Hippocampal formation (tissue), 2 donors: ENCODE results near the gene CAPN10.

Source experiments
- DNase-seq, 2 donors: peaks; one replicate each; lab custom pipeline; 2025; lab: John Stamatoyannopoulos, UW

CAPN10 gene

DNA sequence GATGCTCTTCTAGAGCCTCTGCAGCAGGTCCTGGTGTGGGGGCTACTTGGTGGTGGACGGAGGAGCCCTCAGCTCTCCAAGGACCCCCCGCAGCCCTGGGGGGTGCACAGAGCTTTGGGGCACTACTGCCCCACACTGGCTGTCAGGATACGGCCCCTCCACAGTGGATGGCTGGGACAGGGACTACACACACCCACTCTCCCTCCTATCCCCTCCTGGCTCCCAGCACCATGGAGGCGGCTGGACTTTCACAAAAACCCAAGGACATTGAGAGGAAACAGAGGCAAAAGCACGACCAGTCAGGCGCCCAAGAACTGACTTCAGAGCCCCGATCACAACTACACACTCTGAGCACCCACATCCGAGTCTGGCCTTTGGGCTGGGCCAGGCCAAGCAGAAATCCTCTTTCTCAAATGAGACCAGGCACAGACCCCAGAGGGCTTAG, 51.4 kb downstream of the CAPN10 start:
- no peak for DNase-seq

DNA sequence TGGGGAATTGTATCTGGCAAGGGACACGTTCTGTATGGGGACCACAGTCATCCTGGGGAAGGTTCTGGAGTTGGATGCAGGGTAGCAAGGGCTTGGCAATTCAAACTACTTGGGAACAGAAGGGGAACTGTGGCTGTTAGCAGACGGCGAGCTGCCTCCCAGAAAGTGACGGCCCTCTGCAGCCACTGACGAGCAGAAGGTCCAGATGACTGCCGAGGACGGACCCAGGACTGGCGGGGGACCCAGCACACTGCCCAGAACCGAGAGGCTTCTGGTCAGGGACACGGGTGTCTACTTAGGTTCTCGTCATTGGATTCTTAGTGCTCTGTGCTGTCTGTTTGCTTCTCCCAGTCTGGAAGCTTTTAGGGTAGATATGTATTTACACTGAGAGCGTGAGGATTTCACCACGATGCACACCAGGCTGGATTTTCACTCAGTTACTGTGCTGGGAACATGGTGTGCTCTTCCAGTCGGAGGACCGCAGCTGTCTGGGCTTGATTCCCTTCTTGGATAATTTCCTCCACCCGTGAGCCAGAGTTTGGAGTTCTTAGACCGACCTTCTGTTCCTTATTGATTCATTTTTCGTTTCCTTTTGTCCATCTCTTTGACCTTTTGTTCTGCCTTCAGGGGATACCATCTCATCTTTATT, 52.1 kb downstream of the CAPN10 start:
- no peak for DNase-seq

DNA sequence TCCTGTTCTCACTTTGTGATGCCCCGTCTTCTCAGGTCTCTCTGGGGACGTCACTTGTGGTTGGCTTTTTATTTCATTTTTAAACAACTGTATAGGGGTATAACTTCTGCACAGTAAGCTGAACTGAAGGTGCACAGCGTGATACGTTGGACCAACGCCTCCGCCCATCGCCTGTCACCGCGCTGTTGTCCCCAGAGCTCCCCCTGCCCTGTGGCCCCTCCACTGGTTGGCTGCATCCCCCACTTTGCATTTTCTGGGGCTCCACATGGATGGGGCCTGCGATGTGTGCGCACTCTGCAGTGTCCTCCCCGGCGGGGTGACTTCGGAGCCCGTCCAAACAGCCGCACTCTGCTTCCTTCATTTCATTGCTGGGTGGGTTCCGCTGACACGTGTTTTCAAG, 53.0 kb downstream of the CAPN10 start:
- no peak for DNase-seq

DNA sequence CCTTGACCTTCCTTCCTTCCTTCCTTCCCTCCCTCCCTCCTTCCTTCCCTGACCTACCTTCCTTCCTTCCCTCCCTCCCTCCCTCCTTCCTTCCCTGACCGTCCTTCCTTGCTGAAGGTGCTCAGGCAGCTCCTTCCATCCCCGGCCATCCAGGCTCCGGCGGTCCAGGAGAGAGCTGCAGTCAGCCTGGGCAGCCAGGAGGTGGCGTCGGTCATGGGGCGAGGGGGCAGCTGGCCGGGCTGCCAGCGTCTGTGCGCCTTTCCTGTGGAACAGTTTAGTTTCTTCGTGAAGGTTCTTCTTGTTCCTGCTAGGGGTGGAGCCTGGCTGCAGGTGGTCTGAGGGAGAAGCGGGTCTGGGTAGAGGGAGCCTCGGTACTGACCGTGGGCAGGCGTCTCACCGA, 54.4 kb downstream of the CAPN10 start:
- no peak for DNase-seq

DNA sequence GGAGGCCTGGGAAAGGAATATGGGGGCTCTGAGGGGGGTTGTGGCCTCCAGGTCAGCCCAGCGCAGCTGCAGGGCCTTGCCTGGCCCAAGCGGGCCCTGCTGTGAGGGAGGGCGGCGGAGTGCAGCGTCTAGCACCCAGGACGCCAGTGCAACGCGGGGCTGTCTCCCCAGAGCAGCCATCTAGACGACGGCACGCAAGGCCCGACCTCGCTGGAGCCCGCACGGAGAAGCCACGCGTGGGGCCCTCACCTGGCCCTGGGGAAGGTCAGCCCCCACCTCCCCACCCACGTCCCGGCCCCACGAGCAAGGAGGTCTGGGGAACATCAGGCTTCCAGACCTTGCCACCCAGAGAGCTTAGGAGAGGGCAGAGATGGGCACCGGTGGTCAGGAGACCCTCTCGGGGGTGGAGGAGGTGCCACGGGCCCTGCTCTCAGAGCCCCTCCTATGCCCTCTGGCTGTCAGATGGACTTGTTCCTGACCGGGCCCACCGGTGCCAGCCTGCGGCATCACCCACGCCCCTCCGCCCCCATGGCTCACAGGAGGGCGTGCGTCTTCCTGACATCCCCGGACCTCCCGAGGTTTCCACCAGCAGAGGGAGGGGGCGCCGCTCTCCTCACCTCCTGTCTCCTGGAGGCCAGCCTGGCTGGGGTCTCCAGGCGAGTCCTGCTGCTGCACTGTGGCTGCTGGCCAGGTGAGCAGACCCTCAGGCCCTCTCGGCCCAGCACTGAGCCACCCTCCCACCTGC, 55.7 kb downstream of the CAPN10 start:
- DNase-seq, result no peak

DNA sequence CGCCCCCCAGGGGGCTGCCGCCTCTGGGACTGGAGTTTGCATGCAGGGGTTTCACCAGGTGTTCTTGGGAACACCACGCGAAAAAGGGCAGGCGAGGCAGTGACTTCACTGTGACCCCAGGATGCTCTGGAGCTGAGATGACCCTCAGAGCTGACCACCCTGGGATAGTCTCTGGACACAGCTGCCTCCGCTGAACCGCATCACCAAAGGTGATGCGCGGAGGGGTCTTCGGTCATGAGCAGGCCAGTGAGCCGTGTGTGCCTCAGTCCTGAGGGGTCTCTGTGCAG, 56.2 kb downstream of the CAPN10 start:
- no peak for DNase-seq

DNA sequence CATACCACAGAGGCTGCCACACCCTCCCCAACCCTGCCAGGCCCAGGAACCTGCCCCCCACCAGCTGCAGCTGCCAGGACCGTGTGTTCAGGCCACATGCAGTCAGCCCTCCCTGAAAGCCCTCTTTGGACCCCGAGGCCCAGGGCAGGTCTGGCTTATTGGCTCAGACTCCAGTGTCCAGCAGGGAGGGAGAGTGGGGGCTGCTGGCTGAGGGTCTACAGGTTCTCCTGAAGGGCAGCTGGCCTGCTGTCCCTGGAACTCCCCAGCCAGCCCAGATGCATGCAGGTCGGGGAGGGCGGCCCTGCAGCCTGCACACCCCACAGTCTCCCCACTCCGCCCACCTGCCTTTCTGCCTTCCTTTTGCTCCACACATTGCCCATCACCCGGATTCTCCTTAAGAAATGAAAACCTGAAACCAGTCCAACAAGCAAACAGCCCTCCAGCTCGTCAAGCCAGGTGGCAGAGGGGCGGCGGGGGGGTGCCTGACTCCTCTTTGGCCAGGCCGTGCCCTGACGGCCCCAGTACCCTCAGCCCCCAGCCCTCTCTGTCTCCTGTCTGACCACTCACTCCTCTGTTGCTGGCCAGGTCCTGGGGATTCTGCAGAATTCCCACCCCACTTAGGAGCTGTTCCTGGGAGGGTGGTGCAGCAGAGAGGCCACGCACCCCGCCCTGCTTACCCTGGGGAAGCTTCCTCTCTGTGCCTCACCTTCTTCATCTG, 56.7 kb downstream of the CAPN10 start:
- no peak for DNase-seq

DNA sequence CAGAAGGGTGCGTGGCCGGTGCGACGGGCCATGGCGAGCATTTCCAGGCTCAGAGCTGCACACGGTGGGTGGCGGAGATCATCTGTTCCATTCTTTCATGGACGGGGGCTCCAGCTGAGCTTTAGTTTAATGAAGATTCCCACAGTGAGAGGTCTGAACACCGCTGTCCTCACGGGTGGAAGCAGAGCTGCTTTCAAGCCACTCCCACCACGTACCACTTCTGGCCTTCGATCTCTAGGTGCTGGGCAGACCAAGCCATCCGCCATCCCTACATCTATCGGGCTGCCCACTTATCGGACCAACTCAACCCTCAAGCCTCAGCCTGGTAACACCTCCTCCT, 57.2 kb downstream of the CAPN10 start:
- DNase-seq, result no peak

DNA sequence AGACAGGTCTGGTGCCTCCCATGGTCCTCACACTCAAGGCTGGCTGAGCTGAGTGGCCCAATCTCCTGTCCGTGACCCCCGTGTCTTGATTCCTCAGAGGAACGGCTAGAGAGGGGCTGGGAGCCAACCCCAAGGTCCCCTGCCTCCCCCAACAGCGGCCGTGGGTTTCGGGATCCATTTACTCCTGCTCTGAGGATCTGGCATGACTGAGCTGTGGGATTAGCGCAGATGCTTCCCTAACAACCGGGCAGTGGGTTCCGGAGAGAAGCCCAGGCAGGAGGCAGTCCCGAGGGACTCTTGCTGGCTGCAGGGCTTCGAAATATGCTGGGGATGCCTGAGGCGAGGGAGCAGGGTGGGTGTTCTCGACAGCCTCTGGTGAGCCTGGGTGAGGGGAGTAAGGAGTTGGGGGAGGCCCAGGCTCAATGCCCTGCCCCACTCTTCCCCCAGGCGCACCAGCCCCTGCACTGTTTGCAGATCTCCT, 57.7 kb downstream of the CAPN10 start:
- no peak for DNase-seq

DNA sequence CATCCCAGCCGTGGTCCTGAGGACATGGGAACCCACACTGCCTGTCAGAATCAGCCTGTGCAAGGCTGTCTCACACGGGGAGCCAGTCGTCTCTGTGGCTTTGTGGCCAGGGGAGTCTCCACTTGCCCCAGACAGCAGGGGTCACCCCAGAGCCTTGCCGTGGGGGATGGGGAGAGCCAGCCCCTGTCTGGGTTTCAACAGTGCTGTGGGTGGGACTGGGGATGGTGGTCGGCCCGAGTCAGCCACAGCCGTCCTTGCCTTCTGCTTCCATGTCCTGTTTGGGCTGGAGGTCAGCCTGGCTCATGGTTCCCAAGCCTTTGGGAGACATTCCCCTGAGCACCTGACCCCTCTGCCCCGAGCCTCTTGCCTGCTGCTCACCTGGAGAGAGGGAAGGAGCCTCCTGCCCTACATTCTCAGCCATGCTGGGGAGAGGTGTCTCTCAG, 58.3 kb downstream of the CAPN10 start:
- DNase-seq, result no peak

DNA sequence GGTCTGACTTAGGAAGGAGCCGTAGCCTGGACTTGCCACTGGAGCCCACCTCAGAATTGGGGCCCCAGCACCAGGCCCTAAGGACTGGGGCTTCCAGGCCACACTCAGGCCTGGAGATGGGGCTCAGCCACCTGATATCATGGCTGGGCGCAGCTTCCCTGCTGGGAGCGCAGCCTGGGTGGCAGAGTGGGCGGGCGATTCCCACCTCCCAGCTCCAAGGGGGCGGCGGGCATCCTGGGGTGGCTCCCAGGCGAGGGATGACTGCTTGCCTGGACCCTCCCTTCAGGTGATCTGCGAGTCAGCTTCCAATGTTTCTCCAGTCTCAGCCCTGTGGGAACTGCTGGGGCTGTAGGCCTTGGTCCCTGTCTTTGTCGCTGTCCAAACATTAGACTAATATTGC, 58.8 kb downstream of the CAPN10 start:
- DNase-seq, result no peak

DNA sequence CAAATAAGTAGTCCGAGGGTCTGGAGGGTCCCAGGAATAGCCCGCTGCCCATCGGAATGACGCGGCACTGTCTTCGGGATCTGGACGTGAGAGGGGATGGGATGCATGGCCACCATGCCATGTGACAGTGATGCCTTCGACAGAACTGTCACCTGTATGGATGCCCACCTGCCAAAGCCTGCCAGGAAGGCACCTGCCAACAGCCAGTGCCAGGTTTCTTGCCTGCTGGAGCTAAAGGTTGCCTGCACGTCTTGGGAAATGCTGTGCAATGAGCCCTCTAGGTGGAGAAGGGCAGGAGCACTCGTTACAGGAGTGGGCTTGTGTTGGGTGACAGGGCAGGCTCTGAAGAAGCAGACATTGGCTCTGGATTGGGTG, 59.3 kb downstream of the CAPN10 start:
- DNase-seq, result no peak

DNA sequence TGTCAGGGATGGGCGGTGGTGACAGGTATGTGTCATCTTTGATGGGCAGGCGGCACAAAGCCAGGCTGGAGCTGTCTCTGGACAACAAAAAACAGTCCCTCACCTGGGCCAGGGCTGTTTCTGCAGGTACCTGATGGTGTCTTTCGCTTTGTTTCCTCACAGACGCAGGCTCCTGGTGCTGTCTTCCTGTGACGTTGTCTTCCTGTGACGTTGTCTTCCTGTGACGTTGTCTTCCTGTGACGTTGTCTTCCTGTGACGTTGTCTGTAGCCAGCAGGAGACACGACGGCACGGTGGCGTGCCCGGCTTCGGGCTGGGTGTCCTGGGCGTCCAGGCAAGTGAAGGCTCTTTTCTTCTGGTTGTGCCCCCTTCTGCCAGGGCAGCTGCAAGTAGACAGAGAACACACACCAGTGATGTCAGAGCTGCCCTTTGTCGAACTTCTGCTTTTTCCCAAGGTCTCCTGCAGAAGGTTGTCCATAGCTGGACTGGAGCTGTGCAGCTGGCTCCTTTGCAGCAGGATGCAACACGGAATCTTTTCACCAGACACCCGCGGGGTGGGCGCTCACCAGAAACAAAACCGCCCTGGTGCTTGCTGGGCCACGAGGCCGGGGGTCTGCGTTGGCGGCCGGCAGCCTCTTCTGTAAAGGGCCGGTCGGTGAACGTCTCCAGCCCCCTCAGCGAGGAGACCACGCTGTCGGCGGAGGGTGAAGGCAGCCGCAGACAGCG, 59.8 kb downstream of the CAPN10 start:
- no peak for DNase-seq

DNA sequence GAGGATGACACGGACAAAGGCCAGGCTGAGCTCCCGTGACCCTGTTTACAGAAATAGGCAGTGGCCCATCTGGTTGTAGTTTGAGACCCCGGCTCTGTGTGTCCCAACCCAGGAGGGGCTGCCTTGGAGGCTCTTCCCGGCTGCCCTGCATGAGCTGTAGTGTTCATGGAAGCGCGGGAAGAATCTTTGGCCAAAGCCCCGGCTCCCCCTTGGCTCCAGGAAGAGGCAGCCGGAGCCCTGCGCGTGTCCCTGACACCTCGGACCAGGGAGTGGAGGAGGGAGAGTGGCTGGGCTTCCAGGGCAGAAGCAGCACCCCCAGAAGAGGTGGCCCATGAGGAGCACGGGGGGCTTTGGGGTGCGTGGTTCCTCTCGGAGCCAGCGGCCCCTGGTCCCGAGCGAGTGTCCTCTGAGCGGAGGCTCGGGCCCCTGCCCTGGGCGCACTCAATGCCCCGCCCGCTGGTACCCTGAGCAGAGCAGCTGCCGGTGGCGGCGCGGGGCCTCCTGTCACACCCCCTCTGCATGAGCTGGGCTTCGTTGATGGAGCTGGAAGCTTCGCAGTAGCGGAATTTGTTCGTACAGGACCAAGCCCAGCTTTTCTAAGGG, 60.5 kb downstream of the CAPN10 start:
- DNase-seq, result no peak

DNA sequence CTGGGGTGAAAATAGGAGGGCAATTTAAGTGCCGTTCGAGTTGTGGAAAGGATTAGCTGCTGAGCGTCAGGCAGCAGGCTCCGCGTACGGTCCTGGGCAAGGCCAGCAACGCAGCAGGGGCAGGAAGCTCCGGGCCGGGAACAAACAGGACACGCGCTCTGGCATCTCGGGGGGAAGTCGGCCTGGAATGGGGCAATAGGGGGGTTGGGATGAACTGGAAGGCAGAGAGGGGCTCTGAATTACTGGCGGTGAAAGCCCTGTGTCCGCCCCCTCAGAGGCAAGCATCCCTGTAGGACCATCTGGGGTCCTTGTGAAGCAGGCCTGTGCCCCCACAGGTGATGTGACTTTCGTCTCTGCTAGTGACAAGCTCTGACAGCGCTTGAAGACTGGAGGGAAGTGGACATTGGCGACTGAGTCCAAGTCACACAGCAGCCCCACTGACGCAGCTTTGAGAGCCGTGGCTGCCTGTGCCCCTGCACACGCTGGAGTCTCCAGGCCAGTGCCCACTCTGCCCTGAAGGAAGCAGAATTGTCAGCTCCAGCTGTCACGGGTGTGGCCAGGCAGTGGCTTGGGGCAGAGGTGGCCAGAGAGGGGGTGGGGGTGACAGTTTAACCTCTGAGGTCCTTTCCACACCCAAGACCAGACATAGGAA, 61.1 kb downstream of the CAPN10 start:
- DNase-seq, result no peak

DNA sequence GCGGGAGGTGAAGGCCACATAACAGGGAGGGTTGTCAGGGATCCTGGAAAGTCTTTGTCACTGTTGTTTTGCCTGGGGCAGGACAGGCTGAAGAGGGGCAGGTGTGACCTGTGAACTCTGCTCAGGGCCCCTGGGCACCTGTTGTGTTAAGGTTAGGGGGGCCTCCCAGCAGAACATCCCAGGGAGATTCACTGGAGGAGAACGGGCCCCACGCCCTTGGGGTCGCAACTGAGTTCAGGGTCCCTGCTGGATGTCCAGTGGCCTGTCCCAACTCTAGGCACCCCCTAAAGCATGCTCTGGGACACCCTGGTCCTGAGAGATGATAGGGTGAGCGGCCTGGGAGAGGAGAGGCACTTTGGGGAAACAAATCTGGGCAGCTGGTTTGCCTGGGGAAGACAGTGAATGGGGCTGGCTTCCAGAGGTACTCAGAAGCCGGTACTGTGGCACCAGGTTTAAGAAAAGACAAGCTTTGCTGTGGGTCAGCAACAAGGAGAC, 61.7 kb downstream of the CAPN10 start:
- DNase-seq, result no peak
